Heart right ventricle (tissue), 16 donors: ENCODE measurements around the gene RDX. TPM values are rescaled to one million over a fixed set of nuclear protein-coding genes. Genes with fewer than 3 reads are reported as not detected.

Source experiments
- ATAC-seq, 8 donors: fragments of 200-7000 bp; cut with Tn5 transposase; one replicate each; pipeline ENCODE4 v1.9.1; 2020; ENCODE audit warnings: mild to moderate bottlenecking in 8 of 8, moderate library complexity in 8 of 8, moderate number of reproducible peaks in 1 of 8
- DNase-seq, 2 donors: peaks; one replicate each; pipeline ENCODE4 v3.0.0-alpha.2; 2020
- H3K27ac ChIP-seq, 10 donors: fragments of 200-600 bp; sonication (generic) in 2 of 10; one replicate each; pipeline versions ENCODE4 v1.5.0 to v1.8.0; 2020 to 2022; ENCODE audit warnings: mild to moderate bottlenecking in 3 of 10
- H3K27me3 ChIP-seq, 7 donors: fragments of 200-600 bp; one replicate each; pipeline ENCODE4 v1.8.0; 2021 to 2022; ENCODE audit warnings: mild to moderate bottlenecking in 2 of 7
- H3K36me3 ChIP-seq, 9 donors: fragments of 200-600 bp; sonication (generic) in 1 of 9; one replicate each; pipeline versions ENCODE4 v1.5.0 to v1.8.0; 2020 to 2022; ENCODE audit warnings: mild to moderate bottlenecking in 2 of 9
- H3K4me1 ChIP-seq, 9 donors: fragments of 200-600 bp; sonication (generic) in 1 of 9; one replicate each; pipeline versions ENCODE4 v1.5.0 to v1.8.0; 2020 to 2022; ENCODE audit warnings: mild to moderate bottlenecking in 4 of 9
- H3K4me3 ChIP-seq, 10 donors: fragments of 200-600 bp; sonication (generic) in 2 of 10; one replicate each; pipeline versions ENCODE4 v1.5.0 to v1.8.0; 2020 to 2022; ENCODE audit warnings: mild to moderate bottlenecking in 7 of 10, moderate library complexity in 2 of 10
- H3K9me3 ChIP-seq, 11 donors: fragments of 200-600 bp in 10 of 11; sonication (generic) in 2 of 11; one replicate each; pipeline versions ENCODE4 v1.5.0 to v1.8.0; 2013 to 2022; ENCODE audit warnings: mild to moderate bottlenecking in 2 of 11, control low read depth in 1 of 11, moderate library complexity in 1 of 11
- WGBS, 2 donors: extraction: QIAGEN DNeasy Blood & Tissue Kit; methylation state at CpG; one replicate each; pipeline ENCODE4 v1.1.7; 2013; ENCODE audit warnings: inconsistent platforms in 1 of 2; 5-methylcytosine and 5-hydroxymethylcytosine counted together
- intact Hi-C, 10 donors: fragments of 100-400 bp; cut with DNase I; formaldehyde crosslinking; loops; one replicate each; pipeline versions ENCODE4 v1.11.1 to v1.14.2; 2022
- polyA plus RNA-seq, 2 donors: library from polyadenylated mRNA; stranded (reverse); fragments of 200-250 nt; gene quantifications; one replicate each; pipeline ENCODE4 v1.2.3, GENCODE V29; 2013
- total RNA-seq, 10 donors: library from RNA; stranded (reverse); fragmentation: NEBNext Ultra II Directional in 3 of 10; extraction: Animal tissue kit (Norgen Biotek cat#: 25700) in 3 of 10; gene quantifications; one replicate each; pipeline versions ENCODE4 v1.2.1 to v1.2.4, GENCODE V29; 2021 to 2023
- TF ChIP-seq, protein P1 (sequence below), 9 donors: fragments of 200-600 bp; sonication (generic) in 2 of 9; IDR thresholded peaks; one replicate each; pipeline versions ENCODE4 v1.5.0 to v1.8.0; 2021 to 2022; ENCODE audit warnings: antibody characterized with exemption in 9 of 9, mild to moderate bottlenecking in 5 of 9, moderate library complexity in 1 of 9
- donor health status: Arrhythmogenic right ventricular cardiomyopathy.
- donor health status: ischemic (EF 13 %, LVEDD 7.1; RV severe dilation, severe dysfunction).
- donor health status: healthy with polysubstance abuse.
- donor health status: DM: no; HTN: yes; CAD: no.
- donor health status: DM: no; HTN: no; CAD: no.
- donor health status: ischemic (EF 25% LVEDD 6.9; RV normal size, moderate dysfunction).
- donor health status: ischemic (EF 25% LVEDD 5.7; RV mildly dilated, moderate dysfunction).
- donor health status: healthy.
- donor health status: DM: yes; HTN: yes; CAD: no.
- donor health status: Ischemic cardiomyopathy.
- donor health status: ischemic (EF 35%, LVEDD 5.7; RV mildly dilated, moderate dysfunction).
- donor health status: nonischemic (EF 11% LVEDD 7.7; RV severe dilation, severe dysfunction).
- donor health status: DM: yes; HTN: yes; CAD: no.
- donor health status: PGD.
- donor health status: ischemic (EF 29% LVEDD 5.4; RV normal size, mild dysfunction).
- donor health status: nonischemic (EF 23%, LVEDD 6.1; RV moderate dilation, normal function).

Gene RDX
- total and polyA plus RNA-seq, 12 donors, result 28.2 to 140 (median 125) TPM

GRCh38 chr11:110339456-110340250 is 43.2 kb upstream of the RDX start:
- Histone ChIP-seq H3K4me1 (peaks cover 0 to 4% (median 0%) of the 10 kb centered on the region in 9 donors), H3K27ac (no peak overlapping the region), H3K27me3 (no peaks in the 10 kb centered on the region), H3K9me3 (no peaks in the 10 kb centered on the region), H3K36me3 (no peaks in the 10 kb centered on the region), H3K4me3 (no peak overlapping the region)
- intact Hi-C loops, result no loop called here
- TF ChIP-seq, protein P1, sequence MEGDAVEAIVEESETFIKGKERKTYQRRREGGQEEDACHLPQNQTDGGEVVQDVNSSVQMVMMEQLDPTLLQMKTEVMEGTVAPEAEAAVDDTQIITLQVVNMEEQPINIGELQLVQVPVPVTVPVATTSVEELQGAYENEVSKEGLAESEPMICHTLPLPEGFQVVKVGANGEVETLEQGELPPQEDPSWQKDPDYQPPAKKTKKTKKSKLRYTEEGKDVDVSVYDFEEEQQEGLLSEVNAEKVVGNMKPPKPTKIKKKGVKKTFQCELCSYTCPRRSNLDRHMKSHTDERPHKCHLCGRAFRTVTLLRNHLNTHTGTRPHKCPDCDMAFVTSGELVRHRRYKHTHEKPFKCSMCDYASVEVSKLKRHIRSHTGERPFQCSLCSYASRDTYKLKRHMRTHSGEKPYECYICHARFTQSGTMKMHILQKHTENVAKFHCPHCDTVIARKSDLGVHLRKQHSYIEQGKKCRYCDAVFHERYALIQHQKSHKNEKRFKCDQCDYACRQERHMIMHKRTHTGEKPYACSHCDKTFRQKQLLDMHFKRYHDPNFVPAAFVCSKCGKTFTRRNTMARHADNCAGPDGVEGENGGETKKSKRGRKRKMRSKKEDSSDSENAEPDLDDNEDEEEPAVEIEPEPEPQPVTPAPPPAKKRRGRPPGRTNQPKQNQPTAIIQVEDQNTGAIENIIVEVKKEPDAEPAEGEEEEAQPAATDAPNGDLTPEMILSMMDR (IDR thresholded peaks at IDR 0.05), result no peak
- 92% methylated on average over 3 of the region's 3 CpGs for WGBS, 2 donors
- no peak for ATAC-seq
- DNase-seq, result no peak

DNA sequence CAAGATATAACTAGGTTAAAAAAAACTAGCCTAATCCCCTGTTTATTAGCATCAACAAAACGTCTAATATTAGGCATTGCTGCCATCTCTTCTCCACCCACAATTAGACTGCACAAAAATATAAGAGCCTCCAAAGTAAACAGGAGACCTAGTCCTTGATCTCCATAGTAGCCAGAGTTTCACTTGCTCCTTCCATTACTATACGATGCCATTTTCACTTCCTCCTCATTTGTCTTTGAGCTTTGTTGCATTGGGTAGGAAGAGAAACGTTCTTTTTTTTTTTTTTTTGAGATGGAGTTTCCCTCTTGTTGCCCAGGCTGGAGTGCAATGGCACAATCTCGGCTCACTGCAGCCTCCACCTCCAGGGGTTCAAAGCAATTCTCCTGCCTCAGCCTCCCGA is 42.3 kb upstream of the RDX start:
- H3K9me3 ChIP-seq, result no peaks in the 10 kb centered on the region
- no peaks in the 10 kb centered on the region for H3K36me3 ChIP-seq
- H3K4me3 ChIP-seq, result no peak overlapping the region
- no peak overlapping the region for H3K27ac ChIP-seq
- no peaks in the 10 kb centered on the region for H3K27me3 ChIP-seq
- peaks cover 0 to 4% (median 0%) of the 10 kb centered on the region in 9 donors for H3K4me1 ChIP-seq
- no peak for DNase-seq
- intact Hi-C loops, result no loop called here
- no peak for ATAC-seq
- WGBS, 2 donors, result 76 to 83% methylated on average over 5 of the region's 5 CpGs
- TF ChIP-seq, protein P1 (IDR thresholded peaks at IDR 0.05), result no peak

DNA sequence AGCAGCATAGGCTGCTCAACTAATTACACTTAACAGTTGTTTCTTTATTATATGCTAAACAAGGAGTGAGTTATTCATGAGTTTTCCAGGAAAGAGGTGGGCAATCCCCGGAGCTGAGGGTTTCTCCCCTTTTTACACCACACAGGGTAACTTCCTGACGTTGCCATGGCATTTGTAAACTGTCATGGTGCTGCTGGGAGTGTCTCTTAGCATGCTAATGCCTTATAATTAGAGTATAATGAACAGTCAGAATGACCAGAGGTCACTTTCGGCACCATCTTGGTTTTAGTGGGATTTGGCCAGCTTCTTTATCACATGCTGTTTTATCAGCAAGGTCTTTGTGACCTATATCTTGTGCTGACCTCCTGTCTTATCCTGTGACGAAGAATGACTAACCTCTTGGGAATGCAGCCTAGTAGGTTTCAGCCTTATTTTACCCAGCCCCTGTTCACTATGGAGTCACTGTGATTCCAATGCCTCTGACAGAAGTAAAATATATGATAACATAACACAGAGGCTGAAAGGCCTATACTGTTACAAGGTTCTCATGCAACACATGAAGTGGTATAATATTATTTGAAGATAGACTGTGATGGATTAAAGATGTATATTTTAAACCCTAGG is 41.3 kb upstream of the RDX start:
- no peaks in the 10 kb centered on the region for H3K27me3 ChIP-seq
- no peaks in the 10 kb centered on the region for H3K9me3 ChIP-seq
- H3K36me3 ChIP-seq, result no peaks in the 10 kb centered on the region
- intact Hi-C loops, result no loop called here
- ATAC-seq, result no peak
- TF ChIP-seq, protein P1 (IDR thresholded peaks at IDR 0.05), result no peak
- WGBS, 2 donors, result 55 to 59% methylated on average over 4 of the region's 4 CpGs
- H3K4me3 ChIP-seq, result no peak overlapping the region
- peaks cover 0 to 4% (median 0%) of the 10 kb centered on the region in 9 donors for H3K4me1 ChIP-seq
- DNase-seq, result no peak
- H3K27ac ChIP-seq, result no peak overlapping the region

DNA sequence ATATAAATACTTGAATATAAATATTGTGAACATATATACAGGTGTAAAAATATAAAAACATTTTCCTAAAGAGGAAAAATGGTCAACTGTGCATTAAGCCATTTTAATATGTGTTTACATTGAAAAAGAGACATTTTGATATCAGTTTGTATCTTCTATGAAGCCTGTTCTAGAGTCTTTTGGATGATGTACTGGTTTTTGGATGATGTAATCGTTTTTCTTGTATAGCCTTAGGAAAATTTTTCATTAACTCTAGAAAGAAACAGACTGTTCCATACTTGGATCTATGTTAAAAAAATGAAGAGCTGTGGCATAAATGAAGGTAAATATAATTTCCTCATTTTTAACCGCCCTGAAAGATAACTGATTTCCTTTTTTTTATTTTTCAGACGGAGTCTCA is 39.6 kb upstream of the RDX start:
- intact Hi-C loops, result no loop called here
- Histone ChIP-seq H3K9me3 (peaks cover 0 to 2% (median 0%) of the 10 kb centered on the region in 11 donors), H3K4me3 (no peak overlapping the region), H3K36me3 (no peaks in the 10 kb centered on the region), H3K27me3 (no peaks in the 10 kb centered on the region), H3K27ac (no peak overlapping the region), H3K4me1 (peaks cover 0 to 4% (median 0%) of the 10 kb centered on the region in 9 donors)
- ATAC-seq (no peak), DNase-seq (no peak)
- TF ChIP-seq, protein P1 (IDR thresholded peaks at IDR 0.05), result no peak
- WGBS, 2 donors, result 81 to 89% methylated on average over 3 of the region's 3 CpGs
